Mesodermal cell (in vitro differentiated cells): ENCODE results near the gene GP1BB.
A peak's percentile ranks its signal among the peaks of the same experiment; 100 is the strongest.

Experiments used
- H3K27ac ChIP-seq: 2 replicates; pipeline ENCODE4 v1.7.0; 2013; ENCODE audit warnings: mild to moderate bottlenecking, low read depth, low read length, moderate library complexity; ENCODE audit not compliant: severe bottlenecking
- H3K36me3 ChIP-seq: 2 replicates; pipeline ENCODE4 v1.7.1; 2013; ENCODE audit warnings: mild to moderate bottlenecking, low read length, moderate library complexity; ENCODE audit not compliant: control insufficient read depth, insufficient read depth
- H3K4me1 ChIP-seq: one replicate; pipeline ENCODE4 v1.7.1; 2013; ENCODE audit warnings: mild to moderate bottlenecking, low read length; ENCODE audit not compliant: insufficient read depth, control insufficient read depth, poor library complexity, severe bottlenecking
- H3K4me3 ChIP-seq: 2 replicates; pipeline ENCODE4 v1.7.0; 2013; ENCODE audit warnings: low read length, control low read depth, mild to moderate bottlenecking; ENCODE audit not compliant: insufficient read depth, poor library complexity, severe bottlenecking; ENCODE audit errors: extremely low read depth
- H3K9me3 ChIP-seq: 2 replicates; pipeline ENCODE4 v1.7.1; 2013; ENCODE audit warnings: mild to moderate bottlenecking, low read length, moderate library complexity; ENCODE audit not compliant: control insufficient read depth
- WGBS, 2 experiments: methylation state at CpG; one replicate each; pipeline ENCODE4 v1.1.5; 2013; ENCODE audit warnings: missing lambda C conversion rate in 2 of 2; ENCODE audit not compliant: insufficient coverage in 2 of 2; 5-methylcytosine and 5-hydroxymethylcytosine counted together

GP1BB gene

GRCh38 chr22:19706661-19707151 is 16.6 kb upstream of the GP1BB start:
- Histone ChIP-seq H3K4me3 (no peak overlapping the region), H3K36me3 (no peaks in the 10 kb centered on the region), H3K9me3 (no peaks in the 10 kb centered on the region), H3K4me1 (peaks cover 9% of the 10 kb centered on the region), H3K27ac (no peak overlapping the region)
- 92 to 94% methylated on average over 4 of the region's 7 CpGs for WGBS, 2 experiments

GRCh38 chr22:19707347-19708290 is 15.7 kb upstream of the GP1BB start:
- H3K9me3 ChIP-seq, result no peaks in the 10 kb centered on the region
- no peak overlapping the region for H3K4me3 ChIP-seq
- no peaks in the 10 kb centered on the region for H3K36me3 ChIP-seq
- no peak overlapping the region for H3K27ac ChIP-seq
- H3K4me1 ChIP-seq, result peaks cover 9% of the 10 kb centered on the region
- 90 to 93% methylated on average over 23 to 24 of the region's 24 CpGs for WGBS, 2 experiments

GRCh38 chr22:19708321-19709011 is 14.9 kb upstream of the GP1BB start:
- 90 to 91% methylated on average over 19 to 20 of the region's 20 CpGs for WGBS, 2 experiments
- Histone ChIP-seq H3K4me3 (no peak overlapping the region), H3K9me3 (no peaks in the 10 kb centered on the region), H3K27ac (no peak overlapping the region), H3K36me3 (no peaks in the 10 kb centered on the region), H3K4me1 (peaks cover 9% of the 10 kb centered on the region)

GRCh38 chr22:19709063-19709769 is 14.1 kb upstream of the GP1BB start:
- no peak overlapping the region for H3K4me3 ChIP-seq
- H3K36me3 ChIP-seq, result no peaks in the 10 kb centered on the region
- H3K9me3 ChIP-seq, result no peaks in the 10 kb centered on the region
- H3K4me1 ChIP-seq, result peaks cover 9% of the 10 kb centered on the region
- H3K27ac ChIP-seq, result no peak overlapping the region
- WGBS, 2 experiments, result 82 to 86% methylated on average over 17 to 19 of the region's 19 CpGs

- no peak overlapping the region for H3K27ac ChIP-seq
- 84 to 87% methylated on average over 19 of the region's 19 CpGs for WGBS, 2 experiments
- no peak overlapping the region for H3K4me3 ChIP-seq
- H3K9me3 ChIP-seq, result no peaks in the 10 kb centered on the region
- no peaks in the 10 kb centered on the region for H3K36me3 ChIP-seq
- peaks cover 9% of the 10 kb centered on the region for H3K4me1 ChIP-seq
Measured at GRCh38 chr22:19710020-19710768, 13.1 kb upstream of the GP1BB start.

GRCh38 chr22:19710769-19711106 is 12.6 kb upstream of the GP1BB start:
- Histone ChIP-seq H3K27ac (no peak overlapping the region), H3K9me3 (no peaks in the 10 kb centered on the region), H3K4me3 (no peak overlapping the region), H3K4me1 (peaks cover 9% of the 10 kb centered on the region), H3K36me3 (no peaks in the 10 kb centered on the region)
- WGBS, 2 experiments, result 93 to 97% methylated on average over 3 to 6 of the region's 6 CpGs

GRCh38 chr22:19713245-19713644 is 10.1 kb upstream of the GP1BB start:
- H3K27ac ChIP-seq, result no peak overlapping the region
- H3K36me3 ChIP-seq, result no peaks in the 10 kb centered on the region

GRCh38 chr22:19713650-19714311 is 9.6 kb upstream of the GP1BB start:
- 35 to 46% methylated on average over 30 to 31 of the region's 38 CpGs for WGBS, 2 experiments
- peak overlapping the region; percentile 31 for H3K4me3 ChIP-seq
- peaks cover 15% of the 10 kb centered on the region for H3K4me1 ChIP-seq
- H3K27ac ChIP-seq, result no peak overlapping the region
- H3K36me3 ChIP-seq, result no peaks in the 10 kb centered on the region
- no peaks in the 10 kb centered on the region for H3K9me3 ChIP-seq

More at GRCh38 chr22:19713245-19713644, 10.1 kb upstream of the GP1BB start:
- H3K4me3 ChIP-seq, result no peak overlapping the region
- 92 to 95% methylated on average over 8 to 11 of the region's 13 CpGs for WGBS, 2 experiments
- no peaks in the 10 kb centered on the region for H3K9me3 ChIP-seq
- peaks cover 15% of the 10 kb centered on the region for H3K4me1 ChIP-seq

GRCh38 chr22:19714312-19715187 is 8.8 kb upstream of the GP1BB start, which contains the start of gene SEPTIN5:
Gene SEPTIN5, plus strand, starts transcription at chr22:19714503. Its CDS starts 86 bp downstream, at chr22:19714589.
- no peak within 1 kb of the TSS for H3K27ac ChIP-seq
- peaks cover 1% of the 10 kb centered on the region for H3K36me3 ChIP-seq
- peaks cover 11% of the 10 kb centered on the region for H3K4me1 ChIP-seq
- H3K4me3 ChIP-seq, result peak within 1 kb of the TSS; percentile 63
- 1 to 2% methylated on average over 67 to 90 of the region's 106 CpGs for WGBS, 2 experiments
- H3K9me3 ChIP-seq, result no peaks in the 10 kb centered on the region
